Measurements from ENCODE around the gene TUSC2. TPM values are rescaled to one million over a fixed set of nuclear protein-coding genes. Genes with fewer than 3 reads are reported as not detected.

Gene TUSC2
- total RNA-seq, 1 experiment from 2014 or later = 38.3 TPM

DNA sequence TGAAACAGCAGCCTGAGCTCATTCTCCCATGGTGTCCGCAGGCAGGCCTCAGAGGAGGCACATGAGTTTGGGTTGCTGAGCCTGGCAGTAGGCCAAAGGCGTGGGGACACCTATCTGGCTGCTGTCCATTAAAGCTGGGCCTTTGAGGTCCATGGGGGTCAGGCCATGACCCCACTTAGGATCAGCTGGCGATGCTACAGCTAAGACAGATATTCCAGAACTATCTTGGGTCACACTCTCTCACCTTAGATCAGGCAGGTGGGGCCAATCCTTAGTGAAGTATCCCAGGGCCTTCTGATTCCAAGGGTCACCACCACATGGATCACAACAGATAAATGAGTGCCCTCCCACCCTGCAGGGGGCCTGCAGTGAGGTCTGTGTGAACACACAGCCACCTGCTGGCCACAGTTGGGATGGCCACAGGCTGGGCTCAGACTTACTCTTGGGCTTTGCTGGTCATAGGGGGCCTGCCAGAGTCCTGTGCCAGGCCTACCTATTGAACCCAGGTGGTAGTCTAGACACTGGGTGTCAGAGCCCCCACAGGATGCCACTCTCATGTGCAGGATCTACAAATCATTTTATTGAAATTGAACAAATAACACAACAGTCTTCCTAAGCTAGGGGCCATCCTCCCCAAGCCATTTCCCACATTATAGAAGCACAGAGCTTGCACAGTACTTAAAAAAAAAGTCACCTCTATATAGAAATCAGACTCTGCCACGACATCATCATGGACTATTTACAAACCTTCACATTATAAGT, 3.5 kb downstream of the TUSC2 start:
- peak; percentile 84 to 88 for DNase-seq
- H3K9me3 Mint-ChIP-seq (ENCODE audit: unreplicated experiment) = no peaks in the 10 kb centered on the region
- no peak overlapping the region for H3K4me3 ChIP-seq (ENCODE audit: low read depth, low read length)
- H3K4me1 Mint-ChIP-seq (ENCODE audit: low read depth, unreplicated experiment) = no peaks in the 10 kb centered on the region
- H3K9me3 ChIP-seq = no peaks in the 10 kb centered on the region
- H3K27me3 ChIP-seq (replicated peaks; ENCODE audit: control insufficient read depth, insufficient read depth, low read length) = no peaks in the 10 kb centered on the region
- intact Hi-C loops (cut with micrococcal nuclease; ENCODE audit: unreplicated experiment) = loop anchor here (1.0 to 2.0 kb wide), 3 partner anchors 50 to 98 kb away; no protein-coding TSS in a partner anchor
- TF ChIP-seq, protein P1, sequence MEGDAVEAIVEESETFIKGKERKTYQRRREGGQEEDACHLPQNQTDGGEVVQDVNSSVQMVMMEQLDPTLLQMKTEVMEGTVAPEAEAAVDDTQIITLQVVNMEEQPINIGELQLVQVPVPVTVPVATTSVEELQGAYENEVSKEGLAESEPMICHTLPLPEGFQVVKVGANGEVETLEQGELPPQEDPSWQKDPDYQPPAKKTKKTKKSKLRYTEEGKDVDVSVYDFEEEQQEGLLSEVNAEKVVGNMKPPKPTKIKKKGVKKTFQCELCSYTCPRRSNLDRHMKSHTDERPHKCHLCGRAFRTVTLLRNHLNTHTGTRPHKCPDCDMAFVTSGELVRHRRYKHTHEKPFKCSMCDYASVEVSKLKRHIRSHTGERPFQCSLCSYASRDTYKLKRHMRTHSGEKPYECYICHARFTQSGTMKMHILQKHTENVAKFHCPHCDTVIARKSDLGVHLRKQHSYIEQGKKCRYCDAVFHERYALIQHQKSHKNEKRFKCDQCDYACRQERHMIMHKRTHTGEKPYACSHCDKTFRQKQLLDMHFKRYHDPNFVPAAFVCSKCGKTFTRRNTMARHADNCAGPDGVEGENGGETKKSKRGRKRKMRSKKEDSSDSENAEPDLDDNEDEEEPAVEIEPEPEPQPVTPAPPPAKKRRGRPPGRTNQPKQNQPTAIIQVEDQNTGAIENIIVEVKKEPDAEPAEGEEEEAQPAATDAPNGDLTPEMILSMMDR (IDR thresholded peaks at IDR 0.05; ENCODE audit: insufficient read depth in 1 of 2, low read depth in 1 of 2, low read length in 1 of 2, severe bottlenecking in 1 of 2, unreplicated experiment in 1 of 2) = peak; percentile 88 to 94
- no peaks in the 10 kb centered on the region for H3K27me3 Mint-ChIP-seq (ENCODE audit: insufficient read depth, unreplicated experiment)
- no peak overlapping the region for H3K27ac Mint-ChIP-seq (ENCODE audit: unreplicated experiment)
- H3K36me3 ChIP-seq (ENCODE audit: control insufficient read depth, insufficient read depth, low read length) = peaks cover 2% of the 10 kb centered on the region
- no peak overlapping the region for H3K4me3 Mint-ChIP-seq (ENCODE audit: unreplicated experiment)
- ChIA-PET POLR2A (interaction anchor here (0.6 kb wide), 1 partner anchor 13 kb away, joined by 3 read pairs; no protein-coding TSS in a partner anchor), CTCF (interaction anchor here (0.5 to 2.3 kb wide), 5 partner anchors 12 to 87 kb away, joined by 4 to 12 read pairs (median 7); partner anchors contain the start of genes HYAL1, HYAL3, IFRD2 and NAA80)
- H3K36me3 Mint-ChIP-seq (ENCODE audit: insufficient read depth, unreplicated experiment) = peaks cover 34% of the 10 kb centered on the region
- H3K4me1 ChIP-seq = peaks cover 22% of the 10 kb centered on the region
- no TSS peak for BruUV-seq (replicated peaks)

- intact Hi-C loops (cut with micrococcal nuclease; ENCODE audit: unreplicated experiment) = loop anchor here (1.0 to 2.0 kb wide), 3 partner anchors 49 to 97 kb away; no protein-coding TSS in a partner anchor
- TF ChIP-seq, protein P1 (IDR thresholded peaks at IDR 0.05; ENCODE audit: insufficient read depth in 1 of 2, low read depth in 1 of 2, low read length in 1 of 2, severe bottlenecking in 1 of 2, unreplicated experiment in 1 of 2) = no peak
- Mint-ChIP-seq H3K36me3 (ENCODE audit: insufficient read depth, unreplicated experiment) (peaks cover 42% of the 10 kb centered on the region), H3K4me3 (ENCODE audit: unreplicated experiment) (no peak overlapping the region), H3K27me3 (ENCODE audit: insufficient read depth, unreplicated experiment) (no peaks in the 10 kb centered on the region), H3K27ac (ENCODE audit: unreplicated experiment) (peak overlapping the region; percentile 96), H3K4me1 (ENCODE audit: low read depth, unreplicated experiment) (no peaks in the 10 kb centered on the region), H3K9me3 (ENCODE audit: unreplicated experiment) (no peaks in the 10 kb centered on the region)
- no peaks in the 10 kb centered on the region for H3K9me3 ChIP-seq
- no TSS peak for BruUV-seq (replicated peaks)
- H3K4me1 ChIP-seq = peaks cover 22% of the 10 kb centered on the region
- H3K4me3 ChIP-seq (ENCODE audit: low read depth, low read length) = no peak overlapping the region
- H3K36me3 ChIP-seq (ENCODE audit: control insufficient read depth, insufficient read depth, low read length) = peaks cover 4% of the 10 kb centered on the region
- no peak for DNase-seq
- CTCF ChIA-PET = interaction anchor here (0.5 to 2.3 kb wide), 6 partner anchors 13 to 90 kb away, joined by 4 to 12 read pairs (median 6); partner anchors contain the start of genes HYAL1, HYAL3, IFRD2 and NAA80
- no peaks in the 10 kb centered on the region for H3K27me3 ChIP-seq (replicated peaks; ENCODE audit: control insufficient read depth, insufficient read depth, low read length)
- POLR2A ChIA-PET = no interaction called here
Measured at GRCh38 chr3:50323614-50324199, 4.3 kb downstream of the TUSC2 start.

GRCh38 chr3:50323092-50323600, 4.9 kb downstream of the TUSC2 start:
- CTCF ChIA-PET = interaction anchor here (2.2 to 2.3 kb wide), 2 partner anchors 14 to 20 kb away, joined by 11 to 12 read pairs; partner anchors contain the start of gene HYAL1
- H3K9me3 Mint-ChIP-seq (ENCODE audit: unreplicated experiment) = no peaks in the 10 kb centered on the region
- POLR2A ChIA-PET = no interaction called here
- H3K4me3 Mint-ChIP-seq (ENCODE audit: unreplicated experiment) = no peak overlapping the region
- H3K27me3 ChIP-seq (replicated peaks; ENCODE audit: control insufficient read depth, insufficient read depth, low read length) = no peaks in the 10 kb centered on the region
- TF ChIP-seq, protein P1 (IDR thresholded peaks at IDR 0.05; ENCODE audit: insufficient read depth in 1 of 2, low read depth in 1 of 2, low read length in 1 of 2, severe bottlenecking in 1 of 2, unreplicated experiment in 1 of 2) = no peak
- H3K27me3 Mint-ChIP-seq (ENCODE audit: insufficient read depth, unreplicated experiment) = no peaks in the 10 kb centered on the region
- peak overlapping the region; percentile 96 for H3K27ac Mint-ChIP-seq (ENCODE audit: unreplicated experiment)
- no peak for DNase-seq
- BruUV-seq (replicated peaks) = no TSS peak
- H3K36me3 ChIP-seq (ENCODE audit: control insufficient read depth, insufficient read depth, low read length) = peaks cover 4% of the 10 kb centered on the region
- H3K4me1 ChIP-seq = peaks cover 22% of the 10 kb centered on the region
- H3K9me3 ChIP-seq = no peaks in the 10 kb centered on the region
- intact Hi-C loops (cut with micrococcal nuclease; ENCODE audit: unreplicated experiment) = no loop called here
- no peaks in the 10 kb centered on the region for H3K4me1 Mint-ChIP-seq (ENCODE audit: low read depth, unreplicated experiment)
- H3K4me3 ChIP-seq (ENCODE audit: low read depth, low read length) = no peak overlapping the region
- peaks cover 42% of the 10 kb centered on the region for H3K36me3 Mint-ChIP-seq (ENCODE audit: insufficient read depth, unreplicated experiment)
